Suppressor macrophage treated with lipopolysaccharide for 4 hours (primary cell): ENCODE measurements around the gene SUGT1.
A peak's percentile ranks its signal among the peaks of the same experiment; 100 is the strongest.
"Not testable (repeated sequence)": the region's sequence is repeated elsewhere in the genome, so short reads cannot be mapped to it uniquely, and the experiment has no call there.

Experiments
- DNase-seq: peaks from one replicate; pipeline ENCODE4 v3.0.0-alpha.2; 2020

SUGT1 gene

GRCh38 chr13:52670726-52671125 is 18.1 kb downstream of the SUGT1 start:
- DNase-seq = no peak

- DNase-seq = no peak
Measured at GRCh38 chr13:52673465-52673864, 20.8 kb downstream of the SUGT1 start.

DNA sequence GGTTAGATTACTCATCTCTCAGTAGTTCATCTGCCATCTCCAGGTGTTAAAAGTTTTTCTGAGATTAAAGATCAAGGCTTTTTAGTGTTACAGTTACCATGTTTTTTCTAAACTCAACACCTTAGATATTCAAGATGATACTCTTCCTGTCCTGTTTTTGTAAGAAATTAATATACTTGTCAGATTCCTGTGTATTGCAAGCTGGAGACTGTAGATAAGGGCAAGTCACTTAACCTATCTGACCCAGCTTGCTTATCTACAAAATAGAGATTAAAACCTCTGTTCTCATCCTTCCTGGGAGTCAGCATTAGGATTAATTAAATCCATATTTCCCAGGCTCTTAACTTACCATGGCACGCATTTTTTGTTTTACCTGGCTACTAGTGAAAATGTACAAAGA is 25.2 kb downstream of the SUGT1 start:
- no peak for DNase-seq

DNA sequence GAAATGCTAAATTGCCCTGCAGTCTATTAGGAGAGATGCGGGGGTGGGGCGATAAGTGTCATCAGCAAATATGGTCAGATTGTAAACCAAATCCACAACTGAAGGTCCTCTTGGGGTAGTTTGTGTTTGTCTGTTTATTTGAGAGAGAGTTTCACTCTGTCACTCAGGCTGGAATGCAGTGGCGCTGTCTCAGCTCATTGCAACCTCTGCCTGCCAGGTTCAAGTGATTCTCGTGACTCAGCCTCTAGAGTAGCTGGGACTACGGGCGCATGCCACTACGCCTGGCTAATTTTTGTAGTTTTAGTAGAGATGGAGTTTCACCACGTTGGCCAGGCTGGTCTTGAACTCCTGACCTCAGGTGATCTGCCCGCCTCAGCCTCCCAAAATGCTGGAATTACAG is 33.2 kb downstream of the SUGT1 start:
- not testable (repeated sequence) for DNase-seq

- DNase-seq = no peak
Measured at GRCh38 chr13:52686376-52686775, 33.7 kb downstream of the SUGT1 start.

- DNase-seq = peak; percentile 23
Measured at GRCh38 chr13:52695856-52696255, 43.2 kb downstream of the SUGT1 start.

- no peak for DNase-seq
Measured at GRCh38 chr13:52696566-52696965, 43.9 kb downstream of the SUGT1 start.

GRCh38 chr13:52701728-52702465 is 49.3 kb downstream of the SUGT1 start:
- no peak for DNase-seq

DNA sequence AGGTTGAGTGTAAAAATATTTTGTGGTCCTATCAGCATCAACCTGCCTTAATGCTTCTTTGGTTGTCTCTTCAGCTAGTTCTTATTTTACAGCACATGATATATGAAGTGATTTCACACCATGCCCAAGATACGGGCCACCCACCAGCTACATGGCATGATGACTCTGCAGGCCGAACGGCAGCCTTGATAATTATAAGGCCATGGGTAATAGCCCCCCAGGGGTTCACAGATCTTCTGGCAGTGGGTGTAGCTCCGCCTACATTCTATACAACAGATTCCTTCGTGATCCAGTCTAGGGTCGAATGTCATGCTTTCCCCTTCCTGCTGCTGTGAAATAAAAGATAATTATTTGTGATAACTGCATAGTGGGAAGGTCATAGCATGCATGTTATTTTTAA is 50.8 kb downstream of the SUGT1 start:
- no peak for DNase-seq

DNA sequence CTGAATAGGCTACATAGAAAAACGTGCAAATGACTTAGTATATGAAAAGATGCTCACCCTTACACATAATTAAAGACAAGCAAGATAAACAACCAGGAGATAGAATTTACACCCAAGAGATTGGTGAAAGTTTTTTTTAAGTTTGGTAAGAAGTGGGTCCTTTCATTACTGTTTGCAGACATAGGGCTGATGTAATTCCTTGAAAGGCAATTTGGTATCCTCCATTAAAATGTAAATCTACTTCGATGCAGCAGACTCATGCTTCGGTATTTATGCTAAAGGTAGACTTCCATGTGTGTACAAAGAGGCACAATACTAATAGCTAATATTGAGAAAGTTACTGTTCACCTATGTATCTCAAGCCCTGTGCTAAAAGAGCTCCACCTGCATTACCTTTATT is 53.4 kb downstream of the SUGT1 start:
- DNase-seq = no peak

DNA sequence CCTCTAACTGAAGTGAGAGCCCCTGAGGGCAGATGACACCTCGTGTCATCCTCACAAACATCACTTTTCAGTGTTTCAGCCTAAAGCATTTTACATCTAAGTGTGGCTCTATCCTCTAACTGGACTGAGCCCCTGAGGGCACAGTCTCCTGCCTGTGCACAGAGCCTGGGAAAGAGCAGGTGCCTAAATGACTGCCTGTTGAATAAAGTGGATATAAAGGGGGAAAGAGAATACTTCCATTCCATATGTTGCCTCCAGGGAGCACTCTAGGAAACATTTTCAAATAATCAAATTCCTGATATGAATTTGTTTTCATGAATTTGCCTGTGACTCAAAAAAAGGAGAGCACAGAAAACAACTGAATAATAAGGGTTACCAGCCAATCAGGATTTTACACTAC is 54.7 kb downstream of the SUGT1 start:
- DNase-seq = no peak

GRCh38 chr13:52708266-52708665 is 55.6 kb downstream of the SUGT1 start:
- DNase-seq = not testable (repeated sequence)

DNA sequence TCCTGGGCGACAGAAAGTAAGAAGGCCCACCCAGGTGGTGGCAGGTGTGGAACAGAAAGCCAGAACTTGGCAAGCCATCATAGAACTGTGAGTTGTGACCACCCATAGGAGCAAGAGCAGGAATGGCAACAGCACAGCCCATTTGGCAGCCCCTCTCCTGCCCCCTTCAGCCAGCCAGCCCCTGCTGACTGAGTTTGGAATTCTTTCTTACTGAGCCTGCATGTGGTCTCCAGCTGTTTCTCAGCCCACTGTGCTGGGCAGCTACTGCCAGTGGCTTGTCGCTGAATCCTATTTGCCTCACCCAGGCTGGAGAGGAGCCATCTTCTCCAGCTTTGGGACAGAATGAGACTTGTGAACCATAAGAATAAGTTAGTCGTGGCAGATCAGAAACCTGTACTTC is 58.6 kb downstream of the SUGT1 start:
- no peak for DNase-seq

DNA sequence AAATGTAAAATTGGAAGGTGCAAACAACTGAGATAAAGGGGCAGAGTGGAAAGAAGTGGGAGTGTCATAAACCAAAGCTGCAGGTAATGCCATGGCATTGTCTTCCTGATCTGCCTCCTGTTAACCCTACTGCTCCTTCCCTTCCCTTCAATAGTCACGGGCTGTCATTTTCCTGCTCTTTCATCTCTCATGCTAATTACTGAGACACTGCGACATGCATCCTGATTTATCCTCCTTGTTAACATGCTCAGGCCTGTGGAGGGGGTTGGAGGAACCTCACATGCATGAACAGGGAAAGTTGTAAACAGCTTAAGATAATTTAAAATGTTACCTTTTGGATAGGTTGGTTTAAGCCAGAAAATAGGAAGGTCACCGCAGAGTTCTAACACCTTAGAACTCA is 59.7 kb downstream of the SUGT1 start:
- DNase-seq = no peak

DNA sequence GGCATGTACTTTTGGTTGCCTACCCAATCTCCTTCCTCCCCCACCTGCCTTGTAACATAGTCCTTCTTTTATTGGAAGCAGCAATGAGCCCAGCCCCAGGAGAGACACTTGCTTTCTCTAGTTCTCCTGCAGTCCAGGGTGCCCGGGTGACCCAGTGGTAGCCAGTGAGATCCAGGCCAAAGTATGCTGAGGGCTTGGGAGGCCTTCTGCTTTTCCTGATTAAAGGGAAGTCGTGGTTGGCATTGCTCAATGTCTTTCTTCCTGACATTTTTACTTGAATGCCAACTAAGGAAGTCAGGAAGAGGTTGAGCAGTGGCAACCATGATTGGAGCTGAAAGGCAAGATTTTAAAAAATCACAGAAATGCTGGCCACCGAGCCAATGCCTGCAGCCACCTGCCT is 61.3 kb downstream of the SUGT1 start:
- peak; percentile 78 for DNase-seq

GRCh38 chr13:52720904-52721303 is 68.3 kb downstream of the SUGT1 start:
- DNase-seq = not testable (repeated sequence)

GRCh38 chr13:52721356-52721755 is 68.7 kb downstream of the SUGT1 start:
- DNase-seq = not testable (repeated sequence)

DNA sequence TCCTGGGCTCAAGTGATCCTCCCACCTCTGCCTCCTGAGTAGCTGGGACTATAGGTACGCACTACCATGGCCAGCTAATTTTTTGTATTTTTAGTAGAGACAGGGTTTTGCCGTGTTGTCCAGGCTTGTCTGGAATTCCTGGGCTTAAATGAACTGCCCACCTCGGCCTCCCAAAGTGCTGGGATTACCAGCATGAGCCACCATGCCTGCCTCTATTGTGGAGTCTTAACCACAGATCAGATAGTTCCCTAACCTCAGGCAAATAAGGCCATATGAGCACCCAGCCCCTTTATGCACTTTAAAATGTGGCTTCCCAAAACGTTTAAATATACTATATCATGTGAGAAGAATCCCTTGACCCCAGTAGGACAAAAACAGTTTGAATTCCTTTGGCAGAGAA is 70.5 kb downstream of the SUGT1 start:
- no peak for DNase-seq

GRCh38 chr13:52725302-52725701 is 72.7 kb downstream of the SUGT1 start:
- no peak for DNase-seq

GRCh38 chr13:52726258-52726657 is 73.6 kb downstream of the SUGT1 start:
- DNase-seq = no peak

GRCh38 chr13:52734075-52734623 is 81.5 kb downstream of the SUGT1 start:
- DNase-seq = no peak

DNA sequence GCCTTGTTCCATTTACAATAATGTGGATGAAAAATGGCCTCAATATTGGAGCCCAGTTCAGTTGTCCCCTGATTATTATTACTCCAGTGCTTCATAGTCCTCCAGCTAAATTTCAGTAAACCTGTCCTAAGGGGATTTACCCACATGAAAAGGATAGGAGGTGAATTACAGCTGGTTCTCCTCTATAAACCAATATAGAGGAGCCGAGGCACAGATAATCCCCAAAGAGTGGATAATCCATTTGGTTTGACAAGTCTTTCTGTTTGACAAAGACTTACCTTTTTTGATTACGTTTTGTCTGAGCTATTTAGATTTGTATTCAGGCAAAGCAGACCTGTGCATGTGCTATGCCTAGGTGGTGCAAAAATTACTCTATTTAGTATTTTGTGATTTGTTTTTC is 84.3 kb downstream of the SUGT1 start:
- DNase-seq = no peak

- no peak for DNase-seq
Measured at GRCh38 chr13:52737451-52737850, 84.8 kb downstream of the SUGT1 start.

DNA sequence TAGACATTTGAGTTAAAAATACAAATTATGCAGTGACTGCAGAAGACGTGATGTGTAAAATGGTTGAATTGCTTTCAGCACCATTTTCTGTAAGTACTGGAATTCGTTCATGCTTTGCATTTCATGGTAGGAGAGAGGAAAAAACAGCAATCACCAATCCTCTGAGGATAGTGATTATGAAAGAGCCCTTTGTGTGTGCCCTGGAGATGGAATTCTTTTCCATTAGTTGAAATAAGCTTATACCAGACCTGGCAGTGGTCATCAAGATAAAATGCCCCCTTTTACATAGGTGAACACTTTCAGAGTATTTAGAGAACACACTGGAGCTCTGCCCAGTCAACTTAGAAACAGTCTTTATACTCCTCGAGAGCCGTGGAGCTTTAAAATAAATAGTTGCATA is 85.3 kb downstream of the SUGT1 start:
- DNase-seq = no peak
